HCT116 (cell line): ENCODE data around the gene S100A7. TPM values are rescaled to one million over a fixed set of nuclear protein-coding genes. Genes with fewer than 3 reads are reported as not detected.

Source experiments
- ATAC-seq: fragments of 200-7000 bp; cut with Tn5 transposase; 2 replicates; pipeline ENCODE4 v1.9.1; 2020; ENCODE audit warnings: mild to moderate bottlenecking, moderate library complexity
- BruUV-seq: library from RNA; stranded (reverse); fragments of 400-500 nt; replicated peaks from 2 replicates; lab custom pipeline; 2021; lab: Mats Ljungman, UMichigan
- CTCF ChIA-PET: fragments of 300-600 bp; sonication (Branson Sonifier 250); formaldehyde crosslinking; loops from one replicate; lab custom pipeline; 2021; ENCODE audit warnings: antibody characterized with exemption; lab: Charles Lee
- POLR2A ChIA-PET: fragments of 300-600, 350-600 bp; sonication (Branson Sonifier 250); formaldehyde crosslinking; loops from one replicate; lab custom pipeline; 2021; ENCODE audit warnings: antibody characterized with exemption; lab: Charles Lee
- RAD21 ChIA-PET, 2 experiments: fragments of 300-600 bp; sonication (Branson Sonifier 250); formaldehyde crosslinking; loops; one replicate each; lab custom pipeline; 2023; ENCODE audit warnings: low total read pairs in 2 of 2; ENCODE audit not compliant: uncharacterized antibody in 2 of 2, unreplicated experiment in 2 of 2, low non-redundant PET in 1 of 2; lab: Charles Lee
- DNase-seq: peaks from one replicate; pipeline ENCODE4 v3.0.0-alpha.2; 2010; ENCODE audit warnings: low read depth, low spot score
- H2AFZ ChIP-seq: fragments of 200-600 bp; shearing (Covaris generic), sonication (generic); 2 replicates; pipeline ENCODE4 v1.6.1; 2017; ENCODE audit warnings: low read depth, mixed run types, mixed read lengths, antibody characterized with exemption, low read length; ENCODE audit not compliant: poor library complexity, severe bottlenecking
- H3K27ac ChIP-seq: 2 replicates; pipeline ENCODE4 v1.5.1; 2012; ENCODE audit warnings: low read depth, low read length
- H3K27me3 ChIP-seq: fragments of 200-600 bp; sonication (generic); 2 replicates; pipeline ENCODE4 v1.6.1; 2016; ENCODE audit warnings: mixed run types, low read length, mixed read lengths; ENCODE audit not compliant: insufficient read depth
- H3K36me3 ChIP-seq, 2 experiments: fragments of 200-500 bp in 1 of 2; fragments of 200-600 bp in 1 of 2; sonication (Bioruptor generic) in 1 of 2; sonication (generic) in 1 of 2; 2 replicates each; pipeline versions ENCODE4 v1.5.1 to v1.6.1; 2014 to 2016; ENCODE audit warnings: low read length in 2 of 2, inconsistent platforms in 1 of 2, mixed read lengths in 1 of 2, mixed run types in 1 of 2; ENCODE audit not compliant: insufficient read depth in 2 of 2, control insufficient read depth in 1 of 2
- H3K4me1 ChIP-seq, 2 experiments: fragments of 200-600 bp in 1 of 2; sonication (generic) in 1 of 2; 2 replicates each; pipeline versions ENCODE4 v1.5.1 to v1.6.1; 2012 to 2017; ENCODE audit warnings: low read length in 2 of 2, inconsistent platforms in 1 of 2, mild to moderate bottlenecking in 1 of 2, mixed read lengths in 1 of 2, mixed run types in 1 of 2, moderate library complexity in 1 of 2; ENCODE audit not compliant: insufficient read depth in 2 of 2, control insufficient read depth in 1 of 2
- H3K4me2 ChIP-seq: fragments of 200-600 bp; sonication (generic); 2 replicates; pipeline ENCODE4 v1.6.1; 2017; ENCODE audit warnings: mixed run types, low read length, mixed read lengths
- H3K4me3 ChIP-seq, 2 experiments: fragments of 200-600 bp in 1 of 2; sonication (generic) in 1 of 2; replicated peaks in 1 of 2; 2 replicates each; pipeline ENCODE4 v1.5.1; 2011 to 2016; ENCODE audit warnings: low read length in 2 of 2, control low read depth in 1 of 2, low read depth in 1 of 2, mild to moderate bottlenecking in 1 of 2, mixed read lengths in 1 of 2, mixed run types in 1 of 2
- H3K79me2 ChIP-seq: fragments of 200-600 bp; sonication (generic); 2 replicates; pipeline ENCODE4 v1.6.1; 2017; ENCODE audit warnings: mild to moderate bottlenecking, mixed run types, low read length, moderate library complexity, mixed read lengths; ENCODE audit not compliant: insufficient read depth
- H3K9ac ChIP-seq: fragments of 200-600 bp; sonication (generic); 2 replicates; pipeline ENCODE4 v1.6.1; 2016; ENCODE audit warnings: low read length, mixed read lengths
- H3K9me2 ChIP-seq: fragments of 200-600 bp; sonication (generic), shearing (Covaris generic); 2 replicates; pipeline ENCODE4 v1.6.1; 2017; ENCODE audit warnings: mixed run types, mild to moderate bottlenecking, moderate library complexity; ENCODE audit not compliant: insufficient read depth
- H3K9me3 ChIP-seq, 2 experiments: fragments of 200-500 bp in 1 of 2; fragments of 200-600 bp in 1 of 2; sonication (Bioruptor generic) in 1 of 2; sonication (generic) in 1 of 2; 2 replicates each; pipeline ENCODE4 v1.6.1; 2014 to 2017; ENCODE audit warnings: low read length in 2 of 2, mixed read lengths in 2 of 2, inconsistent platforms in 1 of 2, low read depth in 1 of 2, mild to moderate bottlenecking in 1 of 2, mixed run types in 1 of 2, moderate library complexity in 1 of 2; ENCODE audit not compliant: control insufficient read depth in 1 of 2, insufficient read depth in 1 of 2
- H4K20me1 ChIP-seq: fragments of 200-600 bp; sonication (generic), shearing (Covaris generic); 2 replicates; pipeline ENCODE4 v1.6.1; 2017; ENCODE audit warnings: mixed run types, mild to moderate bottlenecking, moderate library complexity; ENCODE audit not compliant: insufficient read depth
- CBX3 ChIP-seq: IDR thresholded peaks from 2 replicates; pipeline ENCODE4 v1.6.1; 2012; ENCODE audit warnings: low read depth
- EGR1 ChIP-seq: IDR thresholded peaks from 2 replicates; pipeline ENCODE4 v1.6.1; 2012; ENCODE audit warnings: low read depth
- ELF1 ChIP-seq: IDR thresholded peaks from 2 replicates; pipeline ENCODE4 v1.6.1; 2012; ENCODE audit warnings: low read depth, borderline replicate concordance
- EZH2 ChIP-seq: fragments of 200-600 bp; sonication (generic); IDR thresholded peaks from 2 replicates; pipeline ENCODE4 v1.6.1; 2017; ENCODE audit warnings: antibody characterized with exemption, mixed run types
- EZH2phosphoT487 ChIP-seq: fragments of 200-600 bp; IDR thresholded peaks from 2 replicates; pipeline ENCODE4 v1.6.1; 2018; ENCODE audit warnings: antibody characterized with exemption, borderline replicate concordance
- FOSL1 ChIP-seq: IDR thresholded peaks from 2 replicates; pipeline ENCODE4 v1.6.1; 2012; ENCODE audit warnings: low read depth
- JUND ChIP-seq: IDR thresholded peaks from 2 replicates; pipeline ENCODE4 v1.6.1; 2012
- MAX ChIP-seq: IDR thresholded peaks from 2 replicates; pipeline ENCODE4 v1.6.1; 2012
- POLR2A ChIP-seq: IDR thresholded peaks from 2 replicates; pipeline ENCODE4 v1.7.0; 2011; ENCODE audit warnings: borderline replicate concordance; ENCODE audit not compliant: insufficient read depth, insufficient read length; ENCODE audit errors: extremely low read depth
- SP1 ChIP-seq: IDR thresholded peaks from 2 replicates; pipeline ENCODE4 v1.6.1; 2012; ENCODE audit warnings: low read depth
- SRF ChIP-seq: IDR thresholded peaks from 2 replicates; pipeline ENCODE4 v1.6.1; 2012; ENCODE audit warnings: low read depth
- TCF7L2 ChIP-seq: IDR thresholded peaks from 2 replicates; pipeline ENCODE4 v1.7.0; 2011; ENCODE audit warnings: borderline replicate concordance, inconsistent platforms; ENCODE audit not compliant: insufficient read depth, insufficient read length; ENCODE audit errors: extremely low read depth
- YY1 ChIP-seq: IDR thresholded peaks from 2 replicates; pipeline ENCODE4 v1.6.1; 2011; ENCODE audit warnings: low read length, low read depth, moderate library complexity, mild to moderate bottlenecking; ENCODE audit not compliant: insufficient replicate concordance; ENCODE audit errors: extremely low read depth
- intact Hi-C: fragments of 100-400 bp; cut with micrococcal nuclease; formaldehyde crosslinking; loops from 2 replicates; pipeline ENCODE4 v1.10.0; 2022
- total RNA-seq: library from RNA; stranded (reverse); gene quantifications from one replicate; pipeline ENCODE4 v1.2.1, GENCODE V29; 2021; ENCODE audit not compliant: unreplicated experiment
- TF ChIP-seq, protein P1 (sequence below): IDR thresholded peaks from 2 replicates; pipeline ENCODE4 v1.6.1; 2012
- TF ChIP-seq, protein P2 (sequence below): IDR thresholded peaks from 2 replicates; pipeline ENCODE4 v1.6.1; 2011; ENCODE audit warnings: mild to moderate bottlenecking, low read length, moderate library complexity; ENCODE audit not compliant: insufficient replicate concordance; ENCODE audit errors: extremely low read depth
- TF ChIP-seq, protein P3 (sequence below), 3 experiments: fragments of 200-600 bp in 1 of 3; sonication (generic) in 1 of 3; IDR thresholded peaks in 2 of 3; conservative IDR thresholded peaks in 1 of 3; 2 replicates each; pipeline ENCODE4 v1.5.1; 2012 to 2017; ENCODE audit warnings: low read depth in 2 of 3, low read length in 2 of 3, antibody characterized with exemption in 1 of 3, borderline replicate concordance in 1 of 3, control low read depth in 1 of 3, mild to moderate bottlenecking in 1 of 3, mixed read lengths in 1 of 3, mixed run types in 1 of 3, moderate library complexity in 1 of 3; ENCODE audit not compliant: insufficient read depth in 1 of 3

S100A7 gene
- total RNA-seq, 1 experiment from 2014 or later, result not detected

DNA sequence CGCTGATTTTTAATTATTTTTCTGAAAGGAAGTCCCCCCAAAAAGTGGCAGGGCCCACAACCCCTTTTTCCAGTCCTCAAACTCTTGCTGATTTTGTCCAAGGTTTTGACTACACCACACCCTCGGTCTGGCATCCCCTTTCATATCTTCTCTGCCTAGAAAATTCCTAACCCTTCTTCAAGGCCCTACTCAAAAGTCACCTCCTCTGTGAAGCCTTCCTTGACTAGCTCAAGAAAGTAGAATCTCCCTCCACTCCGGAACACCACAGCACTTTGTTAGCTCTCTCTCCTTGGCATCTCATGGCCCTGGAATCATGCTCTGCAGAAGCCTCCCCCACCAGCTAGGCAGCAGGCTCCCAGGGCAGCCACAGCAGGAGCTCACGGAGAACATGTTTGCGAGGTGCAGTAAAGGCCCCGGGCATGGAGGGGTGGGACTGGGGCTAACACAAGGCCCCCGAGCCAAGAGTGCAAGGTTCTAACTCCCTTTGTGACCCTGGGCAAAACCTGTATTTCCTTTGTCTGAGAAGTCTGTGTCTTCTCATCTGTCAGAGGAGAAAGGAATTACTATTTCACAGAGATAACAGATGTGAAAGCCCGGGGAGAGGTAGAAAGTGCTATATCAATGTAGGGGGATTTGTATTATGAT is 17.7 kb upstream of the S100A7 start:
- H3K27me3 ChIP-seq, result peaks cover 30% of the 10 kb centered on the region
- H4K20me1 ChIP-seq, result no peaks in the 10 kb centered on the region
- intact Hi-C loops, result no loop called here
- H3K9ac ChIP-seq, result no peak overlapping the region
- H3K36me3 ChIP-seq, result no peaks in the 10 kb centered on the region
- no peak overlapping the region for H3K4me3 ChIP-seq
- H3K9me3 ChIP-seq, result no peaks in the 10 kb centered on the region
- no peaks in the 10 kb centered on the region for H3K4me1 ChIP-seq
- BruUV-seq, result no TSS peak
- DNase-seq (no peak), ATAC-seq (no peak)
- TF ChIP-seq, protein P1, sequence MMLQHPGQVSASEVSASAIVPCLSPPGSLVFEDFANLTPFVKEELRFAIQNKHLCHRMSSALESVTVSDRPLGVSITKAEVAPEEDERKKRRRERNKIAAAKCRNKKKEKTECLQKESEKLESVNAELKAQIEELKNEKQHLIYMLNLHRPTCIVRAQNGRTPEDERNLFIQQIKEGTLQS, result no peak
- TF ChIP-seq, protein P2, sequence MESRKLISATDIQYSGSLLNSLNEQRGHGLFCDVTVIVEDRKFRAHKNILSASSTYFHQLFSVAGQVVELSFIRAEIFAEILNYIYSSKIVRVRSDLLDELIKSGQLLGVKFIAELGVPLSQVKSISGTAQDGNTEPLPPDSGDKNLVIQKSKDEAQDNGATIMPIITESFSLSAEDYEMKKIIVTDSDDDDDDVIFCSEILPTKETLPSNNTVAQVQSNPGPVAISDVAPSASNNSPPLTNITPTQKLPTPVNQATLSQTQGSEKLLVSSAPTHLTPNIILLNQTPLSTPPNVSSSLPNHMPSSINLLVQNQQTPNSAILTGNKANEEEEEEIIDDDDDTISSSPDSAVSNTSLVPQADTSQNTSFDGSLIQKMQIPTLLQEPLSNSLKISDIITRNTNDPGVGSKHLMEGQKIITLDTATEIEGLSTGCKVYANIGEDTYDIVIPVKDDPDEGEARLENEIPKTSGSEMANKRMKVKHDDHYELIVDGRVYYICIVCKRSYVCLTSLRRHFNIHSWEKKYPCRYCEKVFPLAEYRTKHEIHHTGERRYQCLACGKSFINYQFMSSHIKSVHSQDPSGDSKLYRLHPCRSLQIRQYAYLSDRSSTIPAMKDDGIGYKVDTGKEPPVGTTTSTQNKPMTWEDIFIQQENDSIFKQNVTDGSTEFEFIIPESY, result no peak
- TF ChIP-seq FOSL1 (no peak), ELF1 (no peak), SRF (no peak), CBX3 (no peak), SP1 (no peak), YY1 (no peak), POLR2A (no peak), TCF7L2 (no peak), MAX (no peak), EZH2phosphoT487 (no peak), EGR1 (no peak), JUND (no peak), EZH2 (no peak)
- TF ChIP-seq, protein P3, sequence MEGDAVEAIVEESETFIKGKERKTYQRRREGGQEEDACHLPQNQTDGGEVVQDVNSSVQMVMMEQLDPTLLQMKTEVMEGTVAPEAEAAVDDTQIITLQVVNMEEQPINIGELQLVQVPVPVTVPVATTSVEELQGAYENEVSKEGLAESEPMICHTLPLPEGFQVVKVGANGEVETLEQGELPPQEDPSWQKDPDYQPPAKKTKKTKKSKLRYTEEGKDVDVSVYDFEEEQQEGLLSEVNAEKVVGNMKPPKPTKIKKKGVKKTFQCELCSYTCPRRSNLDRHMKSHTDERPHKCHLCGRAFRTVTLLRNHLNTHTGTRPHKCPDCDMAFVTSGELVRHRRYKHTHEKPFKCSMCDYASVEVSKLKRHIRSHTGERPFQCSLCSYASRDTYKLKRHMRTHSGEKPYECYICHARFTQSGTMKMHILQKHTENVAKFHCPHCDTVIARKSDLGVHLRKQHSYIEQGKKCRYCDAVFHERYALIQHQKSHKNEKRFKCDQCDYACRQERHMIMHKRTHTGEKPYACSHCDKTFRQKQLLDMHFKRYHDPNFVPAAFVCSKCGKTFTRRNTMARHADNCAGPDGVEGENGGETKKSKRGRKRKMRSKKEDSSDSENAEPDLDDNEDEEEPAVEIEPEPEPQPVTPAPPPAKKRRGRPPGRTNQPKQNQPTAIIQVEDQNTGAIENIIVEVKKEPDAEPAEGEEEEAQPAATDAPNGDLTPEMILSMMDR (IDR thresholded peaks at IDR 0.05 in 2 of 3, conservative IDR thresholded peaks at IDR 0.05 in 1 of 3; ENCODE audit: borderline replicate concordance in 1 of 3, insufficient read depth in 1 of 3, low read depth in 2 of 3, low read length in 2 of 3), result no peak
- ChIA-PET POLR2A (no interaction called here), CTCF (no interaction called here), RAD21 (no interaction called here)
- no peaks in the 10 kb centered on the region for H3K9me2 ChIP-seq
- H2AFZ ChIP-seq, result no peak overlapping the region
- no peaks in the 10 kb centered on the region for H3K79me2 ChIP-seq
- no peak overlapping the region for H3K4me2 ChIP-seq
- no peak overlapping the region for H3K27ac ChIP-seq
